AML-193 (cell line): Measurements from ENCODE around the gene ALAS1.

Experiments
- DNase-seq, 2 experiments: peaks; one replicate each; lab custom pipeline; 2025; lab: John Stamatoyannopoulos, UW

Gene ALAS1

GRCh38 chr3:52249683-52250082 is 51.7 kb downstream of the ALAS1 start:
- no peak for DNase-seq

GRCh38 chr3:52250122-52250521 is 52.2 kb downstream of the ALAS1 start:
- no peak for DNase-seq

GRCh38 chr3:52253314-52254304 is 55.6 kb downstream of the ALAS1 start:
- DNase-seq = peak; percentile 98 to 99

GRCh38 chr3:52254608-52255007 is 56.6 kb downstream of the ALAS1 start:
- DNase-seq = no peak

GRCh38 chr3:52256159-52256558 is 58.2 kb downstream of the ALAS1 start:
- no peak for DNase-seq

GRCh38 chr3:52256622-52257021 is 58.7 kb downstream of the ALAS1 start:
- no peak for DNase-seq

GRCh38 chr3:52257911-52258310 is 60.0 kb downstream of the ALAS1 start:
- DNase-seq = no peak

- DNase-seq = no peak
Measured at GRCh38 chr3:52259035-52259434, 61.1 kb downstream of the ALAS1 start.

GRCh38 chr3:52259448-52259847 is 61.5 kb downstream of the ALAS1 start:
- DNase-seq = no peak

- DNase-seq = no peak
Measured at GRCh38 chr3:52262447-52262846, 64.5 kb downstream of the ALAS1 start.
